ENCODE results near the gene MRFAP1L1.

Gene MRFAP1L1

DNA sequence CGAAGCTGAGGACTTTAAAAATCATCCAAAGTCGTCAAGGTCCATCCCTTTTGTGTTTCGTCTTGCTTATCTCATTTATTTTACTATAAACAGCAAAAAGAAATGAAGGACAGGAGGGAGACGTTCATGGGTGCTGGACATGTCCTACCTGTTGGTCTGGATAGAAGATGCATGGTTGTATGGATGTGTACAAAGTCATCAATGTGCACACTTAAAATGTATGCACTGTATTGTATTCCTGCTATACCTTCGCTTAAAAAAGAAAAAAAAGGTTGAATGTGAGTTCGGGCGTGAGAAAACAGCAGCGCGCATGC is 6.0 kb upstream of the MRFAP1L1 start:
- no peak for DNase-seq

DNA sequence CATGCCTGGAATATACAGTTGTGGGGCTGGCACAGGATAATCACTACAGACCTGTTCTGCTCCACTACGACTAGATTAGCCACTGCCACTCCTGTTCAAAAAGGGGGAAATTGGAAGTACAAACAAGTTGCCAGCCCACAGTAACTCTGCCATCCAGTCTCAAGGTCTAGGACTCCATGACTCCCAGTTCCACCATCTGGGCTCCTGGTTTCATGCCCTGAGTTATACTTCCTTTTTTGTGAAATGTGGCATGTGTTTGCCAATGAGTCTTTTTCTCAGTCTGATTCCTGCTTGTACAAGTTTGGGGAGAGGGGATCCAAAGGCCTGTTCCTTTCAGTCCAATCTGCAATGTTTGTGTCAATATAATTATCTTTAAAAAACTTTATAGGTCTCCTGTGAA is 5.3 kb upstream of the MRFAP1L1 start:
- DNase-seq = no peak

DNA sequence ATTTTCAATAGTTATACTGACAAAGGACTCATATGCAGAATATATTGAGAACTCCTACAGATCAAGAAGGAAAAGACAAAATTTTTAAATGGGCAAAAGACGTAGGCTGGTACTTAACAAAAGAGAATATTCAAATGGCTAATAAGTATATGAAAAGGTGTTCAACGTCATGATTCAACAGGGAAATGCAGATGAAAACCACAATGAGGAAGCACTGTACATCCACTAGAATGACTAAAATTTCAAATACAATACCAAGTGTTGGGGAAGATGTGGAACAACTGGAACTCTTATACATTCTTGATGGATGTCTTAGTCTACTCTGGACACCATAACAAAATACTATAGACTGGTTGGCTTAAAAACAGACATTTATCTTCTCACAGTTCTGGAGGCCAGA is 1.3 kb upstream of the MRFAP1L1 start:
- DNase-seq = no peak

DNA sequence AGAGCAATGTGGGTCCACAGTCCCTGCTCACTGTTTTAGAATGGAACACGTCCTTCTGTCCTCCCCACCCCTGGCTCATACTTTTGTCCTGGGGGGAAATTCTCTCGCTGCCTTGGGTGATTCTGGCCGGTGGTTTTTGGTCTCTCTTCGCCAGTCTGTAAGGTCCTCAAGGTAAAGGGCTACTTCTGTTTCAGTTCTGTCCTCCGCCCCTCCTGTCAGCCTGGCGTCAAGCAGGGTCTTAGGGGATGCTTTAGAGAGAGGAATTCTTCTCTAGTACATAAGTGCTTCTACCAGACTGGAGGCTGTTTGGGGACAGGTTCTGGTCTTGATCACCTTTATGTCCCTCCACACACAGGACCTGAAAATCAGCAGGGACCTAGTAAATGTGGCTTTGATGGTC is 617 bp upstream of the MRFAP1L1 start:
- no peak for DNase-seq

DNA sequence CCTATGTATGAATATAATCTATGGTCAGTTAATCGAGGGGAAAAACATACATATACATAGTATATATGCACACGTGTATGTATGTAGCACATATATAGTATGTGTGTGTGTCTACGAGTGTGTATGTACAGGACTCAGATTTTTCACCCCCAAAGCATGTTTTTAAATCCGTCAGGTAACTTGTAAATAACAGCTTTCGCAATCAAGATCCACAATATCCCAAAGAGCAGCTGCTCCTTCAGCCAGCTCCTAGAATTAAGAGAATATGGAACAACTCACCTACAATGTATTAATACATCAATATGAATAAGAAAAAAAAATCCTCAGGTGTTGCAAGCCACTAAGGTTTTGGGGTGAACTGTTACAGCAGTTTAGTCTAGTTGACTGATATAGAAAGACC is 3.5 kb downstream of the MRFAP1L1 start:
- no peak for DNase-seq

DNA sequence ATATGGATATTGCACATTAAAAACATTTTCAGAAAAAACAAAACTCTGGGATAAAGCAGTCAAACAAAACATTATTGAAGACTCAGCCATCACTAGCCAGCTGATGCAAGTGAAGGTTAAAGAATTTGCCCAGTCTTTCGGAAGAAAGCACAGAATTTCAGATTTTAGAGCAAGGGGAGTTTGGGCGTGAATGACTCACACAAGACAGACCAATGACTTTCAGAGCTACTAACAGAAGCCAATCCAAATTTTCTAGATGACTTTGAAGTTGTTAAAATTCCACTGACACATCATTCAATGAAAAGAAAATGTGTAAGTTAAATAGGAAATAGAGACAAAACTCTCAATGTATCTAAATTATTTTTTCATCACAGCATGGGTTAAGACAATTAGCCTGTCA is 4.0 kb downstream of the MRFAP1L1 start:
- DNase-seq = no peak

DNA sequence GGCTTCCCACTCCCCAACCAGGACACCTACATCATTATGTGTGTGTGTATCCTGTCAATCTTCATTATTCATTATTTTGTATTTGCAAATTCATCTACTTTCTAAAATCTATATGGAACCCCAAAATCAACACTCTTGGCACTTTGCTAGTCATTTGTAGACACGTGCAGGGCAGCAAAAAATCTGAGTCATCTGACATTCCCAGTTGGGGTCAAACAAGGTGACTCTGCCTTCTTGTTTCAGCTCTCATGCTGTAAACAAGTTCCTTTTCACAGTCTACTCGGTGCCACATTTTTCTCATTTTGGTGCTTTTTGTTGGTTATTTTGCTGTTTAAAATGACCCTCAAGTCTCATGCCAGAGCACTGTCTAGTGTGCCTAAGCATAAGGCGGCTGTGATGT is 5.9 kb downstream of the MRFAP1L1 start:
- no peak for DNase-seq

DNA sequence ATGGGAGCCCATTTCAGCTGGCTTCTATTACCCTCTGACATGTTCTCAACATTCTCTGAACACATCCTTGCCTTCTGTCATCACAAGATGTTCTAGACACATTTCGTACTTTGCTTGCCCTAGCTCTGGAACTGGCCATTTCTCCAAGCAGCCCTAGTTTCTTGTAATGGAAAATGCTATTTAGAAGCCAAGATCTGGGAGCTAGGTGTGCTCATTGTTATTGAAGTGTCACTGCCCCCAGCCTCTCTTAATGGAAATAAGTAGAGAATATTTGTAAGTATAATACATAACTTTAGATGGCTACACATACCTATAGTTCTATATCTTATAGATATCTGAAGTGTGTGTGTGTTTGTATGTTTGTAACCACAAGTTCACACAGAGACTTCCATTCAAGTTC is 6.9 kb downstream of the MRFAP1L1 start:
- DNase-seq = no peak

DNA sequence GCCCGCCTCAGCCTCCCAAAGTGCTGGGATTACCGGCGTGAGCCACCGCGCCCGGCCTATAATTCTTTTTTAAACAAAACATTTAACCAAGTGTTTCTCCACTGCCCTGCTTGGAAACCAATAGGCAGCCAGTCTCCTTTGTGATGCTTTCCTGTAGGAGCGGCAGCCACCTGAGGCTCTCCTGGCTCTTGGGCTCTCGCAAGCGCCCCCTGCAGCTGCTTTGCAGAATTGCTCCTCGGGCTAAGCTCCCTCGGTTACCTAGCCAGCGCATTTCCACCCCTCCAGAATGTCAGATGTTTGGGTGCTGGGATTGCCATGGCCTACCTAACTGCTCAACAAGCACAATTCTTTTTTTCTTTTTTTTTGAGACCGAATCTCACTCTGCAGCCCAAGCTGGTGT is 8.3 kb downstream of the MRFAP1L1 start:
- DNase-seq = no peak

DNA sequence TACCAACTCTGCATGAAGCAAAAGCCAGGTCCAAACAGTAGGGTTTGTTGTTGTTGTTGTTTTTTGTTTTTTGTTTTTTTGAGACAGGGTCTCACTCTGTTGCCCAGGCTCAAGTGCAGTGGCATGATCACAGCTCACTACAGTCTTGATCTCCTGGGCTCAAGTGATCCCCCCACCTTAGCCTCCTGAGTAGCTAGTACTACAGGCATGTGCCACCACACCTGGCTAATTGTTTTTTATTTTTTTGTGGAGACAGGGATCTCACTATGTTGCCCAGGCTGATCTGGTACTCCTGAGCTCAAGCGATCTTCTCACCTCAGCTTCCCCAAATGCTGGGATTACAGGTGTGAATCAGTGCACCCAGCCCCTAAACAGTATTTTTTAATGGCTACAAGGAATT is 9.8 kb downstream of the MRFAP1L1 start:
- no peak for DNase-seq

DNA sequence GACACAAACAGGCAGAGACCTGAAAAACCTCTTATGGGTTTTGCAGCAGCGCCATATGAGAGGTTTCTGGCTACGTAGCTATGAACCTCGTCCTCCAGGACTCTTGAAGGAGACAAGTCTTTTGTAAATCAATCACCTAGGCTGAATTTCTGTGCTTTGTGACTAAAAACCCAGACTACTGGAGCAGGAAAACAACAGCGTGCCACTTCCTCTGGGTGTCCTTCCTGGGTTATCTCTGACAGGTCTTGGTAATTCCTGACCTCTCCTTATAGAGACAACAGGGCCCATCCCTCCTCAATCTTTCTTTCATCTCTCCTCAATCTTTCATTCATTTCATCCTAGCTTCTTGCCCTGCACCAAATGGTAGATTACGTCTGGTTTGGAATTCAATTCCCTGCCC is 10.3 kb downstream of the MRFAP1L1 start:
- DNase-seq = no peak

DNA sequence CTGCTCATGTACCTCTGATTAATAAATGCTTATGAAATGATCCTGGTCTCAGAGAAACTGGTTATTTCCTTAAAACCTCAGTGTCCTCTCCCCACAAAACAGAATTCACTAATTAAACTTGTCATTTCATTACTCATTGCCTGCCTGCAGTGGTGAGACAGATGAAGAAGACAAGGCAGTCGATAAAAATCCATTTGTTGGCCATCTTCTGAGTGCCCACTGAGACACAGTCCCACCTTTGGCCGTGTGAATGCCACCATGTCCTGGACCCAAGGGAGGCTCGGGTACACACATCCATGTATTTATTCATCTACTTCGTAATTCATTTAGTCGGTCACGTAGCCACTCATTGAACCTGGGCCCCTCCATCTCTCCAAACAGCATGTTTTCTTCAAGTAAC is 12.5 kb downstream of the MRFAP1L1 start:
- DNase-seq = no peak

DNA sequence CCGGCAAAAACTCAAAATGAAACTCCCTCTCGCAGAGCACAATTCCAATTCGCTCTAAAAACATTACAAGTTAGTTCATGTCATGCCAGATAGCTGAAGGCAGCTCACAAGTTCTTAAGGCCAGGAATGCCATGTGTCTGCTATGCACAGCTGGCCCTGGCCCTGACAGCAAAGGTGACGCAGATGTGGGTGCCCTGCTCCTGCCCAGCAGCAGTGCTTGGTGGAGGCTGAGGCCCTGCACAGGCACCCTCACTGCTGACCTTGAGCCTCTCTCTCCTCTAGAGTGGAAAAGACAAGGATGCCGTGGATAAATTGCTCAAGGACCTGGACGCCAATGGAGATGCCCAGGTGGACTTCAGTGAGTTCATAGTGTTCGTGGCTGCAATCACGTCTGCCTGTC is 13.1 kb downstream of the MRFAP1L1 start:
- DNase-seq = no peak

DNA sequence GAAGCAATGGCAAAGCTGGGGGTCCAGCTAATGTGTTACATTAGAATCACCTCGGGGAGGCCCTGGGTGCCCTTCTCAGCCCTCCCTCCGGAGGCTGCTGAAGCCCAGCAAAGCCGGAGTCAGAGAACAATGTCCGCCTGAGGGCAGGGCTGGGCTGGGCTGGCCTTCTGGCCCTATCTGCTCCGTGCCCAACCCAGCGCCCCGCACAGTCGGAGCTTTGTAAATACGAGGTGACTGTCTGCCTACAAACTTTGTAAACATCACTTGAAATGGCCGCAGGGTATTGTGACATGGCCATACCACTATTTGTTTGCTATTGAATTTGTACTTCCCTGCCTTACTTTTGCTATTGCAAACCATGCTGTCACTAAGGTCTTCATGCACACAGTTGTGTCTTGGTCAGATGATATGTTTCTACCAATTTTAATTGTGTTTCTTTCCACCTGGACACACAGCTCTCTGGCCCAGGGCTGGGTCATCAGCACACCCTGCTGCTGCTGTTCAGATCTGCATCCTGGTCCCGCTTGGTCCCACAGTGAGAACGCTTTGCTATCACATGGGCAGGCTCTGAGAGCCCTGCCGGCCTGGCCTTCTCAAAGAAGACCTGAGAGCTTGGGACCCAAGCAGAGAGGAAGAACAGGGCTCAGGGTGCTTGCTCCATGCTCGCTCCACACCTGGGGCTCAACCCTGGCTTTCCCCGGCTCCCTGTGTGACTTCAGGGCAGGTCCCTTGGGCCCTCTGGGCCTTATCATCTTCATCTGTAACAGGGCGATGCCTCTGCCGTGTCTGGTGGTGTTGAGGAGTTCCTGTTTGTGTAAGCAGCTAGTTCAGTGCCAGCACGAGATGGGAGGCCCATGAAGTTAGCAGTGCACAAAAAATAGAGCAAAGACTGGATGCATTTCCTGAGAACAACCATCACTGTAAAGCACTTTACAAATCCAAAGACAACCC is 13.7 kb downstream of the MRFAP1L1 start:
- DNase-seq = no peak

DNA sequence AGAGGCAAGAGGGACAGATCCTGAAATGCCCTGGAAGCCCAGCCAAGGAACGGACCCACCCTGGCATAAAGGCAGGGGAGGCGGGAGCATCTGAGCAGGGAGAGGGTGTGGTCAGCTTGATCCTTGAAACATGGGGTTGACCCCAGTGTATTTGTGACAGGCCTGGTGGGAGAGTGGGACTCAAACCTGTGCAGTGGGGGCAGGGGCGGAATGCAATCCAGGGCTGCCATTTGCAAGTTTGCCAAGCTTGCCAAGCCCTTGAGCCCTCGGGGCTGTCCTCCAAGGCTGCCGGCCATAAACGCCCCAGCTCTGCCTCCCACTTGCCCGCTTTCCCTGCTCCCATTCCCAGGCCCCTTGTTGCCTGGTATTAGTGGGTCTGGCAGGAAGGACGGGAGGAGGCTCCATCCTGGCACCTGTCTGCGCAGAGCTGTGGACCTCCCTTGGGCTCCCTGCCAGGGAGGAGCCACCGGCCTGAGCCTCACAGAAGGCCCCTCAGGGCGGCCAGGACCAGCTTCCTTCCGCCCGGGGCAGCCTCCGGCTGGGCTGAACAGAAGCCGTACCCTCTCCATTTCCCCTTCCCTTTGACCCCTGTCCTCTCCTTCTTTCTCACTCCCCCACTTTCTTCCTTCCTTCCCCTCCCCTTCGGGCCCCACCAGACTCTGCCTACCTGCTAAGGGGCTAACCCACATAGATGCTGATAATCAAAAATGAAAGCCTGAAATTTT is 15.3 kb downstream of the MRFAP1L1 start:
- no peak for DNase-seq

DNA sequence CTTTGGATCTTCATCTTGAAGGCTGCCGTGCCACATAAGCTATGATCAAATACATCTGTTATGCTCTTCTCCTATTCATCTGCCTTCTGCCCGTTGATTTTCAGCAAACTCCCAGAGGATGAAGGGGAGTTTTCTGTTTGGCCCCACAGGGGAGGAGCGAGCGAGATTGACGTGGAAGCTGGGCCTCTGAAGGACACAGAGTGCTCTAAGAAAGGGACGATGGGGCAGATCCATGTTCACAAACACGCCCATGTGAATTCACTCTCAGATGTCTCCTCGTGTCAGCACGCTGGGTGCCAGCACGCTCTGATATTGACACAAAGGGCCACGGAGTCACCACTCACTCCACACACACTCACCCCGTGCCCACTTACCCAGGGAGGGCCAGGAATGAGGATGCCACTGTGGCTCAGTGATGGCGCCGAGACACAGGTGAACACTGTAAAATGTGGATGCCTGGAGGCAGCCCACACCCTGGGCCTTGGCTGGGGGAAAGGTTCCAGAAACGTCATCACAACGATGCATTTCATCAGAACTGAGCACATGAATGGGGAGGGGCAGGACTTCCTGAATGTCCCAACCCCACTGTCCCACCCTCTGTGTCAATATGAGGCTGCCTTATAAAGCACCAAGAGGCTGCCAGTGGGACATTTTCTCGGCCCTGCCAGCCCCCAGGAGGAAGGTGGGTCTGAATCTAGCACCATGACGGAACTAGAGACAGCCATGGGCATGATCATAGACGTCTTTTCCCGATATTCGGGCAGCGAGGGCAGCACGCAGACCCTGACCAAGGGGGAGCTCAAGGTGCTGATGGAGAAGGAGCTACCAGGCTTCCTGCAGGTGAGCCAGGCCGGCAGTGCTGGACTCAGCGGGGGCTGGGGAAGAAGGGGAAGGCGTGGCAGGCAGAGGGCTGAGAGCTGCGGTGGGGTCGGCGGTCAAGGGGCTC is 16.2 kb downstream of the MRFAP1L1 start, which contains the start of gene S100P:
Gene S100P, plus strand, starts transcription at position 648 of the 946 bp plus-strand sequence. Its CDS starts 55 bp downstream, at position 703.
- DNase-seq = no peak

DNA sequence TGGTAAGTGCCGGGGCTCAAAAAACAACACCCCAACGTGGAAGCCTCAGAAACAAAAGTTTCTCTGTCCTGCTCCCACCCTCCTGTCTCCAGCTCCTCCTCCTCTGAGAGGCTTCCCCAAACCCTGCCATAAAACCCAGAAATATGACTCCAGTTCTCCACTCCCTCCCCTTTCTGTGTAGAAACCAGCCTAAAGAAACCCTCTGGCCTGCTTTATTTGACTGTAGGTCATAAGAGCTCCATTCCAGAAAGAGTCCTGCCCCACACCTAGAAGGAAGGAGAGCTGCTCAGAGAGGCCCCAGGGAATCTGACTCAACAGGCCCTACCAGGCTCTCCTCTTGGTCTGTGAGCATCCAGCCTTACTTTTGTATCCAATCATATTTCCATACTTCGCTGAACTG is 16.9 kb downstream of the MRFAP1L1 start:
- DNase-seq = no peak

DNA sequence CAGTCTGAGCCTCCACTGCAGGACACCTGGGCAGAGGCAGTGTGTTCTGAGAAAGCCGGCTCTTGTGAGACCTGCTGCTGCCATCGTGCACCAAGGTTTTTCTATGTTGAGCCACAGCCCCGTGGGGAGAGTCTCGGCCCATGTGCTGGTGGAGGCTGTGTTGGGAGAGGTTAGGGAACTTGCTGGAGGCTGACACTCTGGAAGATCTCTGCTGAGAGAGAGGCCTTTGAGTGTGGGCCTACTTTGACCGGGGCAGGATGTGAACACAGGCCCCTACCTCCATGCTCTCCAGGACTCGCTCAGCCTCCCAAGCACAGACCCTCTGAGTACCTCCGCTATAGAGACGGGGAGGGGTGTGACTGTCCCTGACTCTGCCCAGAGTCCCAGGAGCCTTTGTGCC is 17.3 kb downstream of the MRFAP1L1 start:
- DNase-seq = no peak

DNA sequence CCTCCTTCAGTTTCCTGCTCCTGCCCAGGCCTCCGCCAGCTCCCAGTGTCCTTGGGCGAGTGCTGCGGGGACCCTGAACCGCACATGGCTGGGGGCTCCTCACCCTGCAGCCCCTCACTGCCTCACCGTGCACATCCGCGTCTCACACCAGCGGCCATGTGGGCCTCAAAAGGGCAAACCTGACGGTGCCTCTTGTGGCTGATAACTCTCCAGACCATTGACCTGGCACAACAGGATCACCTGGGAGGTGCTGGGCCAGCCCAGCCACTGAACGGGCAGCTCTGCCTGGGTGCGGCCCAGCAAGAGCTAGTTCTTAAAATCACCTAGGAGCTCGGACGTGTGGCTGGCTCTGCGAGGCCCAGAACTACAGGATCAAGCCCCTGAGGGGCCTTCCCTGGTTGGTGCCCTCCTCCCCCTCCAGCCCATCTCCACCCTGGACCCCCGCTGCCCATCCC is 20.1 kb downstream of the MRFAP1L1 start:
- DNase-seq = no peak

DNA sequence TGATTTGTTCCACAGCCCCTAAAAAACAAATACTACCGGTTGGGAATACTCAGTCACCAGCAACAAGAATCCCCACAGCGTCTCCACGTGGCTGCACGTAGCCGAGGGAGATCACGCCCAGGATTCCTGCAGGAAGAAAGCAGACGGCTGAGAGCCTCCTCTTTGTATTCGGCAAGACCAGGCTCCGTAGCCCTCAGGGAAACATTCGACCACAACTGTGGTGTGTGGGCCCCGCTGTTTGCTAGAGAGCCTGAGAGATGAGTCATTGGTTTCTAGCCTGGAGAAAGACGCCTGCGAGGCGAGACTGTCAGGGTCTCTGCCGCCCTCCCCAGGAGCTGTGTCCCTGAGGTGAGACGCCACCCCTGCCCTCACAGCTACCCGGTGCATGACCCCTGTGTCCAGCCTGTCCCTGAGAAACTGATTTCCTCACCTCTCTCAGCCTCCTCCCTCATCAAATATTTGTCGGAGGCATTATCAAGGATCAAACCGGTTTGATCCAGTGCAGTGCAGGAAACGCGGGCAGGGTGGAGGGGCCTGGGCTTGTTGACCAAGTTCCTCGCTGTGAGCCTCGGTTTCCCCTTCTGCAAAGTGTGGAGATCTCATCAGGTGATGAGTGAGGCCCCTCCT is 20.7 kb downstream of the MRFAP1L1 start:
- DNase-seq = no peak

DNA sequence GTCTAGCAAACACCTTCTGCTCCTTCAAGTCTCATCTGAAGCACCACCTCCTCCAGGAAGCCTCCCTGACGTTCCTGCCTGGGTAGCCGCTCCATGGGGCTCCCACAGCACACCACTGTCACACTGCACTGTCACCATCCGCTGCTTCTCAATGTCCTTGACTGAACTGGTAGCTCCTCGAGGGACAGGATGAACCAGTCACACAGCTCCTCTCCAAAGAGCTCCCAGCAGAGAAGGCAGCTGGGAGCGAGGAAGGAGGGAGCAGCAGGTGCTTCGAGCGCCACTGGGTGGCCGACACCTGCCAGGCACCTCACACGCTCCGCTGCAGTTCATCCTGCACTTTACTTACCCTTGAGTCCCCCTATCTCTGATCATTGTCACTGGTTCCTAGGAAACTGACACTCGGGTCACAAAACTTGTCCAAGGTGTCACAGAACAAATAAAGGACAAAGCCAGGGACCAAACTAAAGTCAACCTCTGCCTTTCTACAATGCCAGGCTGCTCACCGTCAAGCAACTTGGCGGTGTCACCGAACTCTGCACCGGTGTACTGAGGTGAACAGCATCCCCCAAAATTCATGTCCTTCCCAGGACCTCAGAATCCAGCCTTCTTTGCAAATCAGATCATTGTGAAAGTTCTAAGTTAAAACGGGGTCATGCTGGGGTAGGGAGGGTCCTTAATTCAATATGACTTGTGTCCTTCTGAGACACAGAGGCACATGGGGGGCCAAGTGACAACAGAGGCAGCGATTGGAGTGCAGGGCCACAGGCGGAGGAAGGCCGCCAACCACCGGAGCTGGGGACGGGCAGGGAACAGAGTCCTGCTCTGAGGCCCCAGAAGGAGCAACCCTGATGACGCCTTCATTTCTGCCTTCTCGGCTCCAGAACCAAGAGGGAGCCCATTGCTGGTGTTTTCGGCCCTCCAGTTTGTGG is 21.5 kb downstream of the MRFAP1L1 start:
- DNase-seq = peak; percentile 64

Measured in NCI-H510A treated with DMSO at 0.1 percent for 48 hours (cell line).